C4-2B (cell line): ENCODE measurements around the gene HS6ST1.

ENCODE experiments used
- ZFX ChIP-seq: fragments of 450-650 bp; IDR thresholded peaks from 2 replicates; pipeline ENCODE4 v1.6.1; 2017
- TF ChIP-seq, protein P1 (sequence below): fragments of 450-650 bp; conservative IDR thresholded peaks from 2 replicates; pipeline ENCODE4 v1.5.1; 2017; ENCODE audit warnings: mild to moderate bottlenecking

GRCh38 chr2:128357506-128358370 lies 39.1 kb upstream of the HS6ST1 start:
- TF ChIP-seq, protein P1, sequence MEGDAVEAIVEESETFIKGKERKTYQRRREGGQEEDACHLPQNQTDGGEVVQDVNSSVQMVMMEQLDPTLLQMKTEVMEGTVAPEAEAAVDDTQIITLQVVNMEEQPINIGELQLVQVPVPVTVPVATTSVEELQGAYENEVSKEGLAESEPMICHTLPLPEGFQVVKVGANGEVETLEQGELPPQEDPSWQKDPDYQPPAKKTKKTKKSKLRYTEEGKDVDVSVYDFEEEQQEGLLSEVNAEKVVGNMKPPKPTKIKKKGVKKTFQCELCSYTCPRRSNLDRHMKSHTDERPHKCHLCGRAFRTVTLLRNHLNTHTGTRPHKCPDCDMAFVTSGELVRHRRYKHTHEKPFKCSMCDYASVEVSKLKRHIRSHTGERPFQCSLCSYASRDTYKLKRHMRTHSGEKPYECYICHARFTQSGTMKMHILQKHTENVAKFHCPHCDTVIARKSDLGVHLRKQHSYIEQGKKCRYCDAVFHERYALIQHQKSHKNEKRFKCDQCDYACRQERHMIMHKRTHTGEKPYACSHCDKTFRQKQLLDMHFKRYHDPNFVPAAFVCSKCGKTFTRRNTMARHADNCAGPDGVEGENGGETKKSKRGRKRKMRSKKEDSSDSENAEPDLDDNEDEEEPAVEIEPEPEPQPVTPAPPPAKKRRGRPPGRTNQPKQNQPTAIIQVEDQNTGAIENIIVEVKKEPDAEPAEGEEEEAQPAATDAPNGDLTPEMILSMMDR: no peak
- TF ChIP-seq ZFX: no peak
